B cell (primary cell): ENCODE data around the gene DYNLT1. TPM values are rescaled to one million over a fixed set of nuclear protein-coding genes. Genes with fewer than 3 reads are reported as not detected.
"Not testable (repeated sequence)": the region's sequence is repeated elsewhere in the genome, so short reads cannot be mapped to it uniquely, and the experiment has no call there.

Source experiments
- ATAC-seq: fragments of 200-7000 bp; cut with Tn5 transposase; one replicate; pipeline ENCODE4 v1.10.0; 2021; ENCODE audit warnings: low read depth, mild to moderate bottlenecking, moderate number of reproducible peaks, moderate library complexity
- CTCF ChIA-PET: fragments of 350-600 bp; sonication (Branson Sonifier 250); formaldehyde crosslinking; loops from one replicate; lab custom pipeline; 2021; ENCODE audit warnings: antibody characterized with exemption, inconsistent platforms; lab: Charles Lee
- POLR2A ChIA-PET: fragments of 350-600 bp; sonication (Branson Sonifier 250); formaldehyde crosslinking; loops from one replicate; lab custom pipeline; 2021; ENCODE audit warnings: antibody characterized with exemption; lab: Charles Lee
- DNase-seq: peaks from one replicate; pipeline ENCODE4 v3.0.0; 2013
- H2AFZ ChIP-seq: 2 replicates; pipeline ENCODE4 v1.6.1; 2012; ENCODE audit warnings: mild to moderate bottlenecking, low read depth, low read length; ENCODE audit not compliant: insufficient read depth, poor library complexity, severe bottlenecking
- H3K27ac ChIP-seq, 2 donors: 1 replicate in 1 of 2; 2 replicates in 1 of 2; pipeline ENCODE4 v1.5.1; 2012 to 2013; ENCODE audit warnings: low read length in 2 of 2, mild to moderate bottlenecking in 2 of 2, moderate library complexity in 1 of 2
- H3K27me3 ChIP-seq, 4 experiments: fragments of 200-600 bp in 1 of 4; sonication (generic) in 1 of 4; replicated peaks in 1 of 4; 1 replicate in 2 of 4; 2 replicates in 2 of 4; pipeline versions ENCODE4 v1.6.1 to v1.7.0; 2013 to 2016; ENCODE audit warnings: low read length in 3 of 4, mild to moderate bottlenecking in 2 of 4, mixed read lengths in 1 of 4, moderate library complexity in 1 of 4; ENCODE audit not compliant: insufficient read depth in 4 of 4, control insufficient read depth in 3 of 4; ENCODE audit errors: control extremely low read depth in 1 of 4
- H3K36me3 ChIP-seq, 2 experiments: replicated peaks in 1 of 2; 1 replicate in 1 of 2; 2 replicates in 1 of 2; pipeline versions ENCODE4 v1.6.1 to v1.7.1; 2013; ENCODE audit warnings: low read length in 1 of 2; ENCODE audit not compliant: insufficient read depth in 2 of 2, control insufficient read depth in 1 of 2; ENCODE audit errors: control extremely low read depth in 1 of 2, extremely low read depth in 1 of 2
- H3K4me1 ChIP-seq, 2 donors: fragments of 200-600 bp in 1 of 2; sonication (generic) in 1 of 2; 1 replicate in 1 of 2; 2 replicates in 1 of 2; pipeline versions ENCODE4 v1.5.1 to v1.6.1; 2013 to 2017; ENCODE audit warnings: low read length in 2 of 2; ENCODE audit not compliant: control insufficient read depth in 2 of 2, insufficient read depth in 2 of 2
- H3K4me2 ChIP-seq: replicated peaks from 2 replicates; pipeline ENCODE3; 2012; ENCODE audit warnings: mild to moderate bottlenecking, low read depth, low read length; ENCODE audit not compliant: poor library complexity, severe bottlenecking
- H3K4me3 ChIP-seq, 5 experiments: fragments of 200-600 bp in 1 of 5; sonication (generic) in 1 of 5; 1 replicate in 3 of 5; 2 replicates in 2 of 5; pipeline versions ENCODE4 v1.5.1 to v1.7.0; 2011 to 2016; ENCODE audit warnings: low read length in 4 of 5, mild to moderate bottlenecking in 4 of 5, low read depth in 2 of 5, control low read depth in 1 of 5, moderate library complexity in 1 of 5; ENCODE audit not compliant: insufficient read depth in 1 of 5; ENCODE audit errors: control extremely low read depth in 1 of 5, extremely low read depth in 1 of 5
- H3K79me2 ChIP-seq: fragments of 200-600 bp; sonication (generic); one replicate; pipeline ENCODE4 v1.6.0; 2016; ENCODE audit warnings: low read length; ENCODE audit not compliant: control insufficient read depth, insufficient read depth
- H3K9ac ChIP-seq: fragments of 200-600 bp; sonication (generic); 2 replicates; pipeline ENCODE4 v1.6.1; 2017; ENCODE audit warnings: mild to moderate bottlenecking, low read length, moderate library complexity
- H3K9me3 ChIP-seq, 3 donors: one replicate each; pipeline versions ENCODE4 v1.6.1 to v1.7.1; 2013; ENCODE audit warnings: low read length in 2 of 3; ENCODE audit not compliant: control insufficient read depth in 2 of 3, insufficient read depth in 1 of 3; ENCODE audit errors: control extremely low read depth in 1 of 3
- H4K20me1 ChIP-seq: 2 replicates; pipeline ENCODE4 v1.6.0; 2012; ENCODE audit warnings: mild to moderate bottlenecking, low read length; ENCODE audit not compliant: insufficient read depth, control insufficient read depth, poor library complexity, severe bottlenecking
- H3K27ac Mint-ChIP-seq: one replicate; pipeline ENCODE4 v1.8.0; 2021; ENCODE audit warnings: mixed read lengths
- H3K27me3 Mint-ChIP-seq: one replicate; pipeline ENCODE4 v1.8.0; 2021; ENCODE audit warnings: mixed read lengths
- H3K4me1 Mint-ChIP-seq: one replicate; pipeline ENCODE4 v1.8.0; 2021; ENCODE audit warnings: mixed read lengths
- H3K4me3 Mint-ChIP-seq: one replicate; pipeline ENCODE4 v1.8.0; 2021; ENCODE audit warnings: mixed read lengths
- H3K9me3 Mint-ChIP-seq: one replicate; pipeline ENCODE4 v1.8.0; 2022; ENCODE audit warnings: mixed read lengths; ENCODE audit not compliant: insufficient read depth
- EZH2 ChIP-seq: IDR thresholded peaks from 2 replicates; pipeline ENCODE4 v1.6.1; 2012; ENCODE audit warnings: borderline replicate concordance, low read depth, mild to moderate bottlenecking, moderate library complexity, low read length; ENCODE audit not compliant: insufficient read depth, poor library complexity, severe bottlenecking
- WGBS: methylation state at CpG from one replicate; pipeline ENCODE4 v1.1.5; 2013; ENCODE audit warnings: missing lambda C conversion rate; ENCODE audit not compliant: insufficient coverage; 5-methylcytosine and 5-hydroxymethylcytosine counted together
- intact Hi-C: fragments of 100-400 bp; cut with micrococcal nuclease; formaldehyde crosslinking; loops from one replicate; pipeline ENCODE4 v1.10.0; 2022
- polyA plus RNA-seq: library from polyadenylated mRNA; depleted of rRNA; stranded (reverse); fragments of >200 nt; gene quantifications from 2 replicates; pipeline ENCODE4 v1.2.3, GENCODE V29; 2012
- total RNA-seq, 2 donors: library from RNA; stranded (reverse); fragments of 120-200 nt in 1 of 2; gene quantifications; 1 replicate in 1 of 2; 2 replicates in 1 of 2; pipeline versions ENCODE4 v1.2.3 to v1.2.4, GENCODE V29; 2013 to 2022
- TF ChIP-seq, protein P1 (sequence below): fragments of 200-600 bp; IDR thresholded peaks from one replicate; pipeline ENCODE4 v1.8.0; 2022; ENCODE audit warnings: antibody characterized with exemption, mild to moderate bottlenecking

The DYNLT1 gene
- total and polyA plus RNA-seq, 2 donors (not counting 1 experiment from before 2014, with no cell fraction given): 34.8 to 62.6 TPM

DNA sequence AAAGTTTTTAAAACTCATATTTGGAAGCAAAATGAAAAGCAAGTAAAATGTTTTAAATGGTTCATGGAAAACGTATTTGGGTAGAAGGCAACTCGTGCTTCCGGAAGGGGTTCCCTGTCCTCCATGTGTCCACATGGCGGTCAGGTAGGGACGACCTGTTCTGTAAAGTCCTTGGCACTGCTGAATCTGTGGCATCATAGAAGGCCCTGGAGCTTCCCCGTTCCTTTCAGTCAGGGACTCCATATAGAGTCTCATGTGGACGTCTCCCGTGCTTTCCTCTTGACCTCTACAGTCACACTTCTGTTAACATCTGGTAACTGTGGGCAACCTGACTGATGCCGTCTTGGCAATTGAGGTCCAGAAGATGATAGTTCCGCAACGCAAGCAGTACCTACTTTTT lies 11.4 kb downstream of the DYNLT1 start:
- H3K27me3 Mint-ChIP-seq: no peaks in the 10 kb centered on the region
- H3K4me1 Mint-ChIP-seq: no peaks in the 10 kb centered on the region
- Histone ChIP-seq H3K4me3 (no peak overlapping the region), H3K79me2 (no peaks in the 10 kb centered on the region), H3K27ac (no peak overlapping the region), H3K9ac (no peak overlapping the region), H2AFZ (no peak overlapping the region), H3K27me3 (no peaks in the 10 kb centered on the region), H4K20me1 (no peaks in the 10 kb centered on the region), H3K4me2 (no peak overlapping the region), H3K36me3 (peaks cover 0 to 51% of the 10 kb centered on the region in 2 experiments), H3K9me3 (no peaks in the 10 kb centered on the region), H3K4me1 (no peaks in the 10 kb centered on the region)
- ATAC-seq (no peak), DNase-seq (no peak)
- no peaks in the 10 kb centered on the region for H3K9me3 Mint-ChIP-seq
- intact Hi-C loops: no loop called here
- no peak overlapping the region for H3K4me3 Mint-ChIP-seq
- H3K27ac Mint-ChIP-seq: no peak overlapping the region
- WGBS: 98% methylated on average over 8 of the region's 11 CpGs
- TF ChIP-seq, protein P1, sequence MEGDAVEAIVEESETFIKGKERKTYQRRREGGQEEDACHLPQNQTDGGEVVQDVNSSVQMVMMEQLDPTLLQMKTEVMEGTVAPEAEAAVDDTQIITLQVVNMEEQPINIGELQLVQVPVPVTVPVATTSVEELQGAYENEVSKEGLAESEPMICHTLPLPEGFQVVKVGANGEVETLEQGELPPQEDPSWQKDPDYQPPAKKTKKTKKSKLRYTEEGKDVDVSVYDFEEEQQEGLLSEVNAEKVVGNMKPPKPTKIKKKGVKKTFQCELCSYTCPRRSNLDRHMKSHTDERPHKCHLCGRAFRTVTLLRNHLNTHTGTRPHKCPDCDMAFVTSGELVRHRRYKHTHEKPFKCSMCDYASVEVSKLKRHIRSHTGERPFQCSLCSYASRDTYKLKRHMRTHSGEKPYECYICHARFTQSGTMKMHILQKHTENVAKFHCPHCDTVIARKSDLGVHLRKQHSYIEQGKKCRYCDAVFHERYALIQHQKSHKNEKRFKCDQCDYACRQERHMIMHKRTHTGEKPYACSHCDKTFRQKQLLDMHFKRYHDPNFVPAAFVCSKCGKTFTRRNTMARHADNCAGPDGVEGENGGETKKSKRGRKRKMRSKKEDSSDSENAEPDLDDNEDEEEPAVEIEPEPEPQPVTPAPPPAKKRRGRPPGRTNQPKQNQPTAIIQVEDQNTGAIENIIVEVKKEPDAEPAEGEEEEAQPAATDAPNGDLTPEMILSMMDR: no peak
- TF ChIP-seq EZH2: no peak
- ChIA-PET POLR2A (no interaction called here), CTCF (interaction anchor here (1.1 kb wide), 1 partner anchor 339 kb away, joined by 3 read pairs; no protein-coding TSS in a partner anchor)

DNA sequence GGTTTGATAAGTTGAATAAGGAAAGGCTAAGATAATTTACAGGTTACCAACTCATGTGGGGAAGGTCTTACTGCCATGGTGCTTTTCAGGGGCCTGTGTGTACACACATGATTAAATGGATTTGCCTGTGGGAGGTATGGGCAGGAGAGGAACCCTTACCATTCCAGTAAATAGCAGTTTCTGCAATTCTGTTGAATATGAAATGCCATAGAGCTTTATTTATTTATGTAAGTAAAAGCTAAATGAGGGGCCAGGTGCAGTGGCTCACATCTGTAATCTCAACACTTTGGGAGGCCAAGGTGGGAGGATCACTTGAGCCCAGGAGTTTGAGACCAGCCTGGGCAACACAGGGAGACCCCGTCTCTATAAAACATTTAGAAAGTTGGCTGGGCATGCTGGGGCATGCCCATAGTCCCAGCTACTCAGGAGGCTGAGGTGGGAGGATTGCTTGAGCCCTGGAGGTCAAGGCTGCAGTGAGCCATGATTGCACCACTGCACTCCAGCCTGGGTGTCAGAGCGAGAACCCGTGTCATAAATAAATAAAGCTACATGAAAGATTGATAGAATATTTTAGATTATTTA lies 11.9 kb downstream of the DYNLT1 start:
- H3K4me1 Mint-ChIP-seq, H3K9me3 ChIP-seq, DNase-seq, H3K79me2 ChIP-seq, H3K4me1 ChIP-seq, ATAC-seq, intact Hi-C loops, H3K27ac Mint-ChIP-seq, H3K9ac ChIP-seq, H3K27me3 ChIP-seq, H2AFZ ChIP-seq, H3K27ac ChIP-seq, H3K4me2 ChIP-seq, H3K27me3 Mint-ChIP-seq, H4K20me1 ChIP-seq, H3K9me3 Mint-ChIP-seq, H3K4me3 Mint-ChIP-seq, H3K4me3 ChIP-seq, POLR2A ChIA-PET: not testable (repeated sequence)
- WGBS: 100% methylated on average over 1 of the region's 3 CpGs
- CTCF ChIA-PET: interaction anchor here (1.1 kb wide), 1 partner anchor 340 kb away, joined by 3 read pairs; no protein-coding TSS in a partner anchor
- H3K36me3 ChIP-seq: peaks cover 0 to 51% of the 10 kb centered on the region in 2 experiments
